Activated effector memory CD4-positive, alpha-beta T cell treated with anti-CD3 and anti-CD28 coated beads, Interleukin-2, amount 50 U/mL, for 16 hours (primary cell): Measurements from ENCODE around the gene TMEM50B.
"Not testable (repeated sequence)": the region's sequence is repeated elsewhere in the genome, so short reads cannot be mapped to it uniquely, and the experiment has no call there.

Experiments used
- DNase-seq: peaks from one replicate; pipeline ENCODE4 v3.0.0-alpha.2; 2020

Gene TMEM50B

DNA sequence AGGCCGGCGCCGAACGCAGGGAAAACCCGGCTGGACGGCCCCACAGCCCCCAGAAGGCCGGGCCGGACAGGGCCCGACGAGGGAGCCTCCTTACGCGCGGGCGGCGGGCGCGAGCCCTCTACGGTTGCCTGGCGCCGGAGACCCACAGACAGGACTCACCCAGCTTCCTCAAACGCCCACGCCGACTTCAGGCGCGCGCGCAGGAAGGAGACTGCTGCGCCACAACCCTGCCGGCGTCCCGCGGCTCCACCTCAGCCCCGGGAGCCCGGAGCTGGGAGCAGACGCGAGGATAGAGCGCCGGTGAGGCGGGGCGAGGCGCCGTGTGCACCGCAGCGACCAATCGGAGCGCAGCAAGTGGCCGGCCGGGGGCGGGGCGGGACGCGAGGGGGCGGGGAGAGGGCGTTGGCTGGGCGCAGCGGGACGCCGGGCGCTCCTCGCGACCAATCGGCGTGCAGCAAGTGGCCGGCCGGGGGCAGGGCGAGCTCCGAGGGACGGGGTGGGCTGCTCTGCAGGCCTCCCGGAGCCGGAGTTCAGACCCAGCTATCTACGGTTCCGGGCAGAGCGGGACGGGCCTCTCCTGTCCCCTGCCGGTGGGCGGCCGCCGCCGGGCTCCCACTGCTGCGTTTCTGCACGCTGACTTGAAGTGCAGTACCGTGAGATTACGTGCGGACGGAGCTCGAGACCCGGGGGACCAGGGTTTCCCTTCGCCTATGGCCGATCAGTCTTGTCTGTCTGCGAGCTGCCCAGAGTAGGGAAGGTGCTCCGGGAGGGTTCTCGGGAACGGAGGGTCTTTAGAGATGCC lies at the start of gene TMEM50B:
TSS of gene TMEM50B (minus strand) at position 296 of the 802 bp plus-strand sequence. CDS start 11,089 bp downstream, outside the sequence.
- DNase-seq, result peak; percentile 98

DNA sequence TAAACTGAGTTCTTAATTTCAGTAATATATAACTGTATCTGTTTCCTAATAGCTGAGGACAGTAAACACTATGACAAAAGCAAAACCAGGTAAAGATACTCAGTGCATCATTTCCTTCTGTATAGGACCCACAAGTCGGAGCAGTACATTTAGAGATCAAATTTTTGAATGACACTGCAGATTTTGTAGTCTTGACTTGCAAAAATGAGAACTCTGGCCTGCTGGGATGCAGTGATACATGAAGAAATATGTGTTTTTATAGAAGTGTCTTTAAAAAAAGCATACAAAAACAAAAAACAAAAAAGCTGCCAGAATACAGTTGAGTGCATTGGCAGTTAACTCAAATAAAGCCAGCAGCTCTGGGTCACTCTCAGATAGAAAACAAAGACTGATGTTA lies 43.2 kb upstream of the TMEM50B start:
- no peak for DNase-seq

DNA sequence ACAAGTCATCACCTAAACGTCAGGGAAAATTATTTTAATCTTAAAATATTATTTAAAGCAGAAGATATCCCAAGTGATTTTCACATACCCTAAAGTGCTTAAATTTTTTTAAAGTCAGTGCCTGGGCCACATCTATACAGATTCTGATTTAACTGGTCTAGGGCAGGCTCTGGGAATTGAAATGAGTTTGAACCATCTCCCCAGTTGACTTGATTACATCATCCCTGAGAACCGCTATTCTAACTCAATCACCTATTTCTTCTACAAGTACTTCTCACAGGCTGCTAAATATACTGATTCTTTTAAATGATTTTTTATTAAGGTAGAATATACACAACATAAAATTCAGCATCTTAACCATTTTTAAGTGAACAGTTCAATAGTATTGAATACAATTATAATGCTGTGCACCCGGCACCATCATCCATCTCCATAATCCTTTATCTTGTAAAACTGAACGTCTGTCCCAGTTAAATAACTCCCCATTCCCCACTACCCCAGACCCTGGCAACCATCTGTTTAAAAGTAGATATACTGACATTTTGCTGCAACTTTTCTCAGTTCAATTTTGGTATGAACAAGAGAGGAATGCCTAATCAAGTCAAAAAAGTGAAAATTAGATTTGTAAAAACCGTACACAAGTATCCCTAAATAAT lies 42.7 kb upstream of the TMEM50B start:
- DNase-seq, result no peak

DNA sequence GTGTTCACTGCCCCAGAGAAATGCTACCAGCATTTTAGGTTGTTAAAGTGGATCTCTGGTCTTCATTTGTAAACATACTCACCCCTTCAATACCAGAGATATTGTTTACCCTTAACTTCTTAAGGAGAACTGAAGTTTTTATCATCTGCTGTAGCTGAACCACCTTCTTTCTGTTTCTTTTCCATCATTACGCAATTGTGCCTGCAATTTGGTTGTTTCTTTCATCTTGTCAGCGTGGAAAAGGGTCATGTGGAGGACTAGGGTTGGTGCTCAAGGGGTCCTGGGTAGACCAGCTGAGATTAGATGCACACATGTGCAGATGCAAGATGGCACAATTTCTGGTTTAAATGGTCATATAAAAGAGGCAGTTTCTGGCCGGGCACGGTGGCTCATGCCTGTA lies 39.1 kb upstream of the TMEM50B start:
- no peak for DNase-seq

DNA sequence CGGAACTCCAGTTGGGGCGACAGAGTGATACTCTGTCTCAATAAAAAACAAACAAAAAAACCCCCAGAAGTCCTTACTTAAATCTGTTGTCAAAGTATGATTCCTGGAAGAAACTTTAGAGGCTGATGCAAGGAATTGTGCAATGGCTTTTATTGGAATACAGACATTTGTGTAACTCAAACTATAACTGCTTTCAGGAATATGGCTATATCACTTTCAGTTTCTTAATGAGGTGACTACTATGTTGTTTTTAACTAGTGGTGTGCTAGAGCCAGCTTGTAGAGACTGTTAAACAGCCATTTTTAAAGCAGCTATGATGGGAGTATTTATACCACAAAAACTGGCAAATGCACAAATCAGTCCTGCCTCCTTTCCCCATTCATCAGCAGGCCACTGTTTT lies 34.5 kb upstream of the TMEM50B start:
- no peak for DNase-seq

DNA sequence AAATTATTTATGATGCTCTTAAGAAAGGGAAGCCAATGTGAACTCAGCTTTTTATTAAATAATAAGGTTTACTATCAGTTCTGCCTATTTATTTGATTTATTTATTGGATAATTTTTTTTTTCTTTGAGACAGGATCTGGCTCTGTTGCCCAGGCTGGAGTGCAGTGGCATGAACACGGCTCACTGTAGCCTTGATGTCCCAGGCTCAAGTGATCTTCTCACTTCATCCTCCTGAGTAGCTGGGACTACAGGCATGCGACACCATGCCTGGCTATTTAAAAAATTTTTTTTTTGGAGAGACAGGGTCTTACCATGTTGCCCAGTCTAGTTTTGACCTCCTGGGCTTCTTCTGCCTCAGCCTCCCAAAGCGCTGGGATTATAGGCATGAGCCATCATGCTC lies 32.7 kb upstream of the TMEM50B start:
- DNase-seq, result no peak

DNA sequence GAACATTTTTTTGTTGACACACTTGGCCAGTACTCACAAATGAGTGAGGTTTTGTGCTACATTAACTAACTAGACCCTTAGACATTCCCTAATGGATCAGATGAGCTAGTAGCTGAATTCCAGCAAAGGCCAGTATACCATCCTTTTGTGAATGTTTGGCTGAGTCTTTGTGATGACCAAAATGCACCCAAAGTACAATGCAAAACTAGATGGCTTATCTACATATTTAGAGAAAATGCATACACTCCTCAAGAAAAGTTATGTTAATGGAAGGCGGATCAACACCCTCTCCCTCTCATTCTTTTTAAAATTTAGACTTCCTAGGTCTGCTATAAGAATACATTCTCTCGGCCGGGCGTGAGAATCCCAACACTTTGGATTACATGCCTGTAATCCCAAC lies 31.9 kb upstream of the TMEM50B start:
- no peak for DNase-seq

DNA sequence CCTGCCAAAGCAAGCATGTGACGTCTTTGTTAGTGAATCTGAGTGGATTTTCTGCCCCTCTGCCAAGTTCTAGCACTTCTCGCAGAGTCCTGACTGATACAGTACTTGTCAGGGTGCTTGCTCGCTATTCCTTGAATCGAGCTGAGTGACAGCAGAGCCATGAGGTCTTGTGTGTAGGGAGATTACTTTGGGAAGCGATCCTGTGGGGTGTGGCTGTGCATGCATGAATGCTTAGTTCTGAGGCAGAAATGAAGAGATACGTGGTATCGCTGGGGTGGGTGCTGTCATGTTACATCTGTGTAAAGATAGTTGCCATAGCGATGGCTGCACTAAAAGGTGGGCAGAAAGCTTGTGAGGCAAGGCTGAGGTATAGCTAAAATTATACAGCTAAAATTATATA lies 31.1 kb upstream of the TMEM50B start:
- no peak for DNase-seq

DNA sequence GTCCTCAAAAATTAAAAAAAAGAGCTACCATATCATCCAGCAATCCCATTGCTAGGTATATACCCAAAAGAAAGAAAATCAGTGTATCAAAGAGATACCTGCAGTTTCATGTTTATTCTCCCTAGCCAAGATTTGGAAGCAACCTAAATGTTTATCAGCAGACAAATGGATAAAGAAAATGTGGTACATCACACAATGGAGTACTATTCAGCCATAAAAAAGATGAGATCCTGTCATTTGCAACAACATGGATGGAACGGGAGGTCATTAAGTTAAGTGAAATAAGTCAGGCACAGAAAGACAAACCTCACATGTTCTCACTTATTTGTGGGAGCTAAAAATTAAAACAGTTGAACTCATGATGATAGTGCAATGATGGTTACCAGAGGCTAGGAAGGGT lies 27.2 kb upstream of the TMEM50B start:
- not testable (repeated sequence) for DNase-seq

DNA sequence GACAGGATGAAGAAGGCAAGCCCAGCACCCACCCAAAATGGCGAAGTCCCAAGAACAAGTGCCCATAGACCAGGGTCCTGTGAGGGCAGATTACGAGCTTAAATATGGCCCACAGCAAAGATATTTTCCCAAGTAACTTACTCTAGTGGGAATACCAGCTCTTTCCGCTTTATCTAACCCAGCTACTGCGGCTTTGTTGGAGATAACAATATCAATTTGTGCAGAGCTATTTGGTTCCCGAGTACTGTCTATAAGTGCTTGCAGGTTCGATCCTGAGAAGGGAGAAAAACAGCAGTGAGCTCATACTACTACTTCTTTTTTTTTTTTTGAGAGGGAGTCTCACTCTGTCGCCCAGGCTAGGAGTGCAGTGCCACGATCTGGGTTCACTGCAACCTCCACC lies 26.1 kb upstream of the TMEM50B start:
- no peak for DNase-seq

DNA sequence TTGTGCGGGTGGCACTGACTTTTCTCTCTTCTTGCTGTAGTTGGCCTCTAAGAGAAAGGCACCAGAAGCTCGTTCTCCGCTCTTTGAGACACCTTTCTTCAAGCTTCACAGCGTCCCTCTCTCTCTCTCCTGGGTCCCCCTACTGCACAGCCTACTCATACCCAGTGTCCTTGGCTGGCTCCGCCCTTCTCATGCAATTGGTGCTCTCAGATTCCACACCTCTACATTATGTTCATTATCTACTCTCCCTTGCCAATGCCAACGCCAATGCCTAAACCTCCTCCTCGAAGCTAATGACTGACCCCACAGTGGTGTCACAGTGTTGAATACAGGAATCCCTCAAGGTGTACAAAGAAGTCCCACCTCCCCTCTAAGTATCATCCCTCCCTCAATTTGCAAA lies 16.6 kb upstream of the TMEM50B start:
- DNase-seq, result no peak

DNA sequence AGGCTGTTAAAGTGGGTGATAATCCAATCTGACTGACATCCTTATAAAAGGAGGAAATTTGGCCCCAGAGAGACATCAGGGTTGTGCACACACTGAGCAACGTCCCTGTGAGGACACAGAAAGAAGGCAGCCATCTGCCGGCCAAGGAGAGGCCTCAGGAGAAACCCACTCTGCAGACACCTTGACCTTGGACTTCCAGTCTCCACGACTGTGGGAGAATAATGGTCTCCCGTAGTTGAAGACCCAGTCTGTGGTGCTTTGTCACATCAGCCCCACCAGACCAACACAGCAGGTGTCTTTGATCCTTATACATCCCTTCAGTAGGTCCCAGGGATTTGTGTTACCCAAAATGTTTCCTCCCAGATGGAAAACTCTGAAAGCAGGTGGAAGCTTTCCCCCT lies 16.0 kb upstream of the TMEM50B start:
- DNase-seq, result no peak

DNA sequence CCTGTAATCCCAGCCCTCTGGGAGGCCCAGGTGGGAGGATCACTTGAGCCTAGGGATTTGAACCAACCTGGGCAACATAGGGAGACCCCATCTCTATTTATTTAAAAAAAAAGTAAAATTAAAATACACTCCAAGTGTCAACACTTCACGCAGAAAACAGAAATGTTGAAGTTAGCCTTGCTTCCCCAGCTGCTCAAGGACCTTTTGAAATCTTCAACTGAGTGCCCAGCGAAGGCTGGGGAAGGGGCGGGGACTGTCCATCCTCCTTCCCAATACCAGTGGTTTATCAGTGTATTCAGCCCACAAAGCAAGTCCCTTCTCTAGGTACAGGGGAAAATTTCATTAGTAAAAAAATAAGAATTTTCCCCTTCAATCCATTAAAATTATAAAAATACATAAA lies 14.0 kb upstream of the TMEM50B start:
- no peak for DNase-seq

DNA sequence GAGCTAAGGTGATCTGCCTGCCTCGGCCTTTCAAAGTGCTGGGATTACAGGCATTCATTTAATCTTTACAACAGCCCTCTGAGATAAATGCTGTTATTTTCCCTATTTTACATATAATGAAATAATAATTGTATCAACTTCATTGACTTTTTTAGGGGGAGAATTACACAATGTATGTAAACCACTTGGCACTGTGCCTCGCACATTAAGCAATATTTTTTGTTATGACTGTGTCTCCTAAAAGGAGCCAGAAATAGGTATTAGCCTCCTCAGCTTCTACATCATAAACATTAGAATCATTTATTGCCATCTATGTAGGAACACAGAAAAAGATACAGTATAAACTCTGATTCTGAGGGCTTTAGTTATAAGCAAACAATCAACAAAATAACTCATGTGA lies 12.8 kb upstream of the TMEM50B start:
- DNase-seq, result no peak

DNA sequence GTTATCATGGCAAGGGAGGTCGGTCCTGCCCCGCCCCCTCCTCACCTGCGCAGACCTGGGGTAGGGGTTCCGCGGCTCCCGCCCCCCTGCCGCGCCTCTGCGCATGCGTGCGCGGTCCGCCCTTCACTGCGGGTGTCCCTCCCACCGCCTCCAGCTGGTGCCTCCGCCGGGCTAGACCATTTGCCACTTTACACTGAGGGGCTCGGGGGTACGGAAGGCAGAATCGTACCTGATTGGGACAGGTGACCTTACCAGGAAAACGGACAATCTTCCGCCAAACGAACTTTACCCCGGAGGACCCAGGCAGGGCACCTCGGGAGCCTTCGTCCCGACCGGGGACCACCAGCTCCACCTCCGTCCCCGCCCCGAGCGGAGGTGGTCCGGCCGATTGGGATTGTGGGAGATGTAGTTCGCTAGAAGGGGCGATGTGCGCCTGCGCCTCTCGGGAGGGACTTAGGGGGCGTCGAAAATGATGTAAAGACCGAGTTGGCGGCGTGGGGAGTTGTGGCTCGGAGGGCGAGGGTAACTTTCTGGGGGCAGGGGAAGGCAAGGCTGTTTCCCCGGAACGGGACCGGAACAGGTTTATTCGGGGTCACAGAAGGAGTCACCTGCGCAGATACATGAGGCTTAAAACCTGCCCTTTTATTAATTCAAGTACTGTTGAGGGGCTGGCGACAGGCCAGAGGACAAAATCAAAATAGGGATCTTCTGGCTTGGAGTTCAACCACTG lies 11.8 kb upstream of the TMEM50B start, which contains the start of gene DNAJC28:
TSS of gene DNAJC28 (minus strand) at position 344 of the 730 bp plus-strand sequence. CDS start 2,323 bp downstream, outside the sequence.
- DNase-seq, result peak; percentile 97

DNA sequence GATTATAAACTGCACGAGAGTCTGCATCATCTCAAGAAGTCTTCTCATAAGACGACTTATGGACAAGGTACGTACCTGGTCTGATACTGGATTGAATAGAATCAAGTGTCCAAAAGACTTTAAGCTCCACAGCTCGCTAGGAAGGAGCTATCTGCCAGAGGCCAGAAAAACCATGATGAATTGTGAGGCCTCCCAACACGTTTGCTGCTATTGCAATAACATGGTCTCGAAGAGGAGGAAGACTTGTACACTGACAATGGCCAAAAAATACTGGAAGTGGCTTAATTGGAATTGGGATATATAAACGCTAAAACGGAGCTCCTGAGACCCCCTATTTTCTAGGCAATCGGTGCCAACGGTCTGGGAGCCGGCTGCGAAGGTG lies 11.2 kb upstream of the TMEM50B start:
- no peak for DNase-seq

DNA sequence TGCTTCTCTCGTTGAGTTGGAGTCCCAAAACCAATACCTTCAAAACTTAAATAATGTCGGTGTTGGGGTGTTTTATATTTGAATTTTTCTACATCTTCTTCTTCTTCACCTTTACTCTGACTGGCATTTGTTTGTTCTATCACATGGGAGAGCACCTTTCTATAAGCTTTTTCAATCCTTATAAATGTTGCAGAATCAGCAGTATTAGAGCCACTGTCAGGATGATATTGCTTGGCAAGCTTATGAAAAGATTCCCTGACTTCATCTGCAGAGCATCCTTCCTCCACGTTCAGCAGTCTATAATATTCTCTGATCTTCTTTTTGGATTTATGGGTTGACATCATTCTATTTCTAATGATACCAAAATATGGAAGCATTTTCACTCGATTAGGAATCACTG lies 9.2 kb upstream of the TMEM50B start:
- DNase-seq, result no peak

DNA sequence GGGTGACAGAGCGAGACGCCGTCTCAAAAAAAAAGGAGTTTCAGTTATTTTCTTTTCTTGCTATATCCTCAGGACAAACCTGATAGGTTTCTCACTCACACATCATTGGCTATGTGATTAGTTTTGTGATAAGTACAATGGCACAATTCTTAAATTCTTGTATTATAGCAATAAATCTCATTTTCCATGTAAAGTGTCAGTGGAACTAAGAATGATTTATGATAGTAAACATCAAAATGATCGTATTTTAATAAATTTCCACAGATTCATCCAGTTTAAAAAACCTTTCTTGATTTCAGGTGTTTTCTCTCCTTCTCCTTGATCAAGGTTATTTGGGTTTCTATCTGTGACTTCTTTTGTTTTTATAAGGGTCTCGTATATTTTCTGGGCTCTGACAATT lies 8.2 kb upstream of the TMEM50B start:
- DNase-seq, result no peak

DNA sequence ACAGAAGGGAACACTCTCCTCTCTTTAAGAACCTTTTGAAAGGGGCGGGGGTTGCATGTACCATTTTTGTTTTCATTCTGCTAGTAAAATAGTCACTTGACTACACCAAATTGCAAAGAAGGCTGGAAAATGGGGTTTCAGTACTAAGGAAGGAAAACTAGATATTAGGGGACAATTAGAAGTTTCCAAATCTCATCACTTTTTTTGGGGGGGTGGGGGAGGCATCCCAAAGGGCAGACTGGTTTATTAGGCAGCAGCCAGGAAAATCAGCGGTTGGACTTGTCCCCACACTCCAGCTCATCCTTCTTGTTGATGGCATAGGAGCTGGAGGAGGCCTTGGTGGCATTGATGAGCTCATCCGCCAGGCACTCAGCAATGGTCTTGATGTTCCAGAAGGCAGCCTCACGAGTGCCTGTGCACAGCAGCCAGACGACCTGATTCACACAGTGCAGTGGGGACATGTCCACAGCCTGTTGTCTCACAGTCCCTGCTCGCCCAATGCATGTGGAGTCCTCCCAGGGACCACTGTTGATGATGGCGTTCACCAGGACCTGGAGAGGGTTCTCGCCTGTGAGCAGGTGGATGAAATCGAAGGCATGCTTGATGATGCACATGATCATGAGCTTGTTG lies 1.7 kb upstream of the TMEM50B start:
- DNase-seq, result no peak

DNA sequence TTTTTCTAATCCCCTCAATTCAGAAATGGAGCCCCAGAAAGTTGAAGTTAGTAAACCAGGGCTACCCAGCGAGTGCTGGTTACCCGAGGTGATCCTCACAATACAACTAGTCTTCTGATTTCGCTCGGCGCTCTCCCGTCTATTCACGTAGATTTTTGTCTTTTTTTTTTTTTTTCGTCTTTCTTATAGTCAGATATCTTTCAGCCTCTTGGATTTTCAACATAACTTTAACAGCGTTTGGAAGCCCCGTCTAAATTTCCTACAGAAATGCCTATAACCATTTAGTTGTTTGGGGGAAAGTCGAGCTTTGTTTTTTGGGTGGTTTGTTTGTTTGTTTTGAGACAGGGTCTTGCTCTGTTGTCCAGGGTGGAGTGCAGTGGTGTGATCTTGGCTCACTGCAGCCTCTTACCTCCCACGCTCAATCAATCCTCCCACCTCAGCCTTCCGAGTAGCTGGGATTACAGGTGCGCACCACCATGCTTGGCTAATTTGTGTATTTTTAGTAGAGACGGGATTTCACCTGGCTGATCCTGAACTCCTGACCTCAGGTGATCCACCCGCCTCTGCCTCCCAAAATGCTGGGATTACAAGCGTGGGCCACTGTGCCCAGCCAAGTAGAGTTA lies 818 bp upstream of the TMEM50B start:
- DNase-seq, result no peak

DNA sequence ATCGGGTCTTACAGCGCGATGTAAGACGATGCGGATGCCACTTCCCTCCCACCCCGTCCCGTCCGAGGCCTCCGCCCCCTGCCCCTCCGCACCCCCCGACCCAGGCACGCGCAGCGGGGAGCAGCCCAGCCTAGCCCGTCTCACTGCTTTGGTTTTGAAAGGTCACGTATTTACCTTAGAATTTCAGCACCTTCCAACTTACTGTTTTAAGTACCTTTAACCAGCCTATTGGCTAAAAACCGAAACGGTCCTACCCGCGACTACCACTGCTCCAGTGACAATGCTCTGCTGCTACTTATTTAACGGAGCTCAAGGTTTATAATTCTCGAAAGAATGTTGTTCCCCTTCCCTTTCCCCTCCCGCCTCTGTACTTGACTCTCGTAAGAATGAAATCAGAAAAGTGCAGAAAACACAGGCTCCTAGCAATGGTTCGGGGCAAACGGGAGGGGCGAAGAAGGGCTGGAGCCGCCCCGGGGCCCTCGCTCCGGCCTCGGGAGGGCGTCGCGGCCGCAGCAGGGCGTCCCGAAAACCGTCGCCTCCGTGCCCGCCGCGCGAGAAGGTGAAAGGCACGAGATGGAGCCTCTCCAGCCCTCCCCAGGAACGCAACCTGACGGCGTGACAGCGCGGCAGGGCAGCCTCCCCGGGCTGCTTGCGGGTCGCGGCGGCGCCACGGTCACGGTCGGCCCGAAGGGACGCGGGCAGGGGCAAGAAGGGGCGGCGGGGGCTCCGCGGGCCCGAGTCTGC lies 667 bp downstream of the TMEM50B start:
- peak; percentile 82 for DNase-seq

DNA sequence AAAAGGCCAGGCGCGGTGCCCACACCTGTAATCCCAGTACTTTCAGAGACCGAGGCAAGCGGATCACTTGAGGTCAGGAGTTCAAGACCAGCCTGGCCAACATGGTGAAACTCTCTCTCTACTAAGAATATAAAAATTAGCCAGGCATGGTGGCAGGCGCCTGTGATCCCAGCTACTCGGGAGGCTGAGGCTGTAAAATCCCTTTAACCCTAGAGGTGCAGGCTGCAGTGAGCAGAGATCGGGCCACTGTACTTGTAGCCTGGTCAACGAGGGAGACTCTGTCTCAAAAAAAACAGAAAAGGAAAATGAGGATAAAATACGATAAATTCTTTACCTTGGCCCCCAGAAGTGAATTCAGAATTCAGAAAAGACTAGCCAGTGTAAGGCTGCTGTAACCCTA lies 1.6 kb downstream of the TMEM50B start:
- DNase-seq, result no peak
